Measurements from ENCODE around the gene ZNF136. TPM values are rescaled to one million over a fixed set of nuclear protein-coding genes. Genes with fewer than 3 reads are reported as not detected.

The ZNF136 gene
- total and polyA plus RNA-seq, 2 experiments from 2014 or later = 3.0 to 4.8 TPM

DNA sequence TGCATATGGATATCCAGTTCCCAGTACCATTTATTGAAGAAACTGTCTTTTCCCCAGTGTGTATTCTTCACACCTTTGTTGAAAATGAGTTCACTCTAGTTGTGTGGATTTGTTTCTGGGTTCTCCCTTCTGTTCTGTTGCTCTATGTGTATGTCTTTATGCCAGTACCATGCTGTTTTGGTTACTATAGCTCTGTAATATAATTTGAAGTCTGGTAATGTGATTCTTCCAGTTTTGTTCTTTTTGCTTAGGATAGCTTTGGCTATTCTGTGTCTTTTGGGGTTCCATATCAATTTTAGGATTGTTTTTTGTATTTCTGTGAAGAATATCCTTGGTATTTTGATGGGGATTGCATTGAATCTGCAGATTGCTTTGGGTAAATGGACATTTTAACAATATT is 35.2 kb downstream of the ZNF136 start:
- peaks cover 9% of the 10 kb centered on the region; the same call in 1 of the 2 replicates for H3K36me3 ChIP-seq (ENCODE audit: low read depth)
- TF ChIP-seq EZH2phosphoT487 (IDR thresholded peaks at IDR 0.05; ENCODE audit: insufficient read depth, low read depth) (no peak), EZH2 (IDR thresholded peaks at IDR 0.05; ENCODE audit: insufficient read depth, poor library complexity, severe bottlenecking) (no peak)
- in situ Hi-C loops (cut with MboI) = no loop called here
- no peaks in the 10 kb centered on the region for H3F3A ChIP-seq (ENCODE audit: insufficient read depth)
- H4K20me1 ChIP-seq (ENCODE audit: insufficient read depth) = no peaks in the 10 kb centered on the region
- no peaks in the 10 kb centered on the region for H3K27me3 ChIP-seq (replicated peaks; ENCODE audit: insufficient read depth)
- H3K4me3 ChIP-seq = no peak overlapping the region
- H3K4me2 ChIP-seq (ENCODE audit: unreplicated experiment) = no peak overlapping the region
- H3K9me2 ChIP-seq (ENCODE audit: insufficient read depth) = no peaks in the 10 kb centered on the region
- H3K9ac ChIP-seq = no peak overlapping the region
- H2AFZ ChIP-seq = no peak overlapping the region
- H3K9me3 ChIP-seq (ENCODE audit: low read depth) = peaks cover 7% of the 10 kb centered on the region
- H3K27ac ChIP-seq = no peak overlapping the region
- no peaks in the 10 kb centered on the region for H3K79me2 ChIP-seq (ENCODE audit: insufficient read depth)
- no peak for DNase-seq
- H3K4me1 ChIP-seq (ENCODE audit: insufficient read depth) = no peaks in the 10 kb centered on the region

DNA sequence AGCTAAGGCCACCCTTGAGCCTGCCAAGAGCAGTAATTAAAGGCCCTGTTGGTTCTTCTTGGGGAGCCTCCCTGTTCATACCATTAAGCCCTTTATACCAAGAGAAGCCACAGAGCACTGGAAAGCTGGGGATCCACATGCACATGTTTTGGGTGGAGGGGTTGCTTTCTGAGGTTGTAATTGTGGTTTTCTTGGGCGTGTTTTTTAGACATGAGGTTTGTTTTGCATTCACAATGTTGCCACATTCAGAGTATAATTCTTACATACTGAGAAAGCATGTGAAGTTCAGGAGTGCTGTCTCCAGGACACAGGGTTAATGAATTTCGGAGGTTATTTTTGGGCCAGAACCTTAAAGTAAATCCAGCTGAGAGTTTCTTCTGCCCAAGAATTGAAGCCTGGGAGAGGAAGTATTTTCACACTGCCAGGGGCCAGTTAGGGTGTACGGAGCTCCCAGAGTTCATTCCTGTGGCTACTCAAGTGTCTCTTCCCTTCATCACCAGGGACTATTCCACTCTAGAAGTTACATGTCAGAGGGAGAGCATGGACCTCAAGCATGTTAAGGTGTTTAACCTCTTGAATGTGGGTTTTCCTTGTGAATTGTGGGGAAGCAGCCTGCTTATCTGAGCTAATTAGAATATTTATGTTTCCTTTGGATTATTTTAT is 37.0 kb downstream of the ZNF136 start:
- TF ChIP-seq EZH2phosphoT487 (IDR thresholded peaks at IDR 0.05; ENCODE audit: insufficient read depth, low read depth) (no peak), EZH2 (IDR thresholded peaks at IDR 0.05; ENCODE audit: insufficient read depth, poor library complexity, severe bottlenecking) (no peak)
- Histone ChIP-seq H3K27me3 (replicated peaks; ENCODE audit: insufficient read depth) (no peaks in the 10 kb centered on the region), H3K36me3 (ENCODE audit: low read depth) (0 out of 2 replicates have a peak, but pooled peaks cover 4% of the 10 kb centered on the region), H3K4me3 (no peak overlapping the region), H3K4me2 (ENCODE audit: unreplicated experiment) (no peak overlapping the region), H3K79me2 (ENCODE audit: insufficient read depth) (no peaks in the 10 kb centered on the region), H3K9ac (no peak overlapping the region), H3K4me1 (ENCODE audit: insufficient read depth) (no peaks in the 10 kb centered on the region), H3K9me3 (ENCODE audit: low read depth) (peaks cover 7% of the 10 kb centered on the region), H4K20me1 (ENCODE audit: insufficient read depth) (no peaks in the 10 kb centered on the region), H2AFZ (no peak overlapping the region), H3F3A (ENCODE audit: insufficient read depth) (no peaks in the 10 kb centered on the region), H3K27ac (no peak overlapping the region), H3K9me2 (ENCODE audit: insufficient read depth) (no peaks in the 10 kb centered on the region)
- no peak for DNase-seq
- 75 to 78% methylated on average over 3 of the region's 3 CpGs for WGBS, 2 experiments (ENCODE audit: low coverage in 1 of 2, low lambda C conversion rate in 2 of 2, missing lambda C conversion rate in 2 of 2)
- in situ Hi-C loops (cut with MboI) = no loop called here

DNA sequence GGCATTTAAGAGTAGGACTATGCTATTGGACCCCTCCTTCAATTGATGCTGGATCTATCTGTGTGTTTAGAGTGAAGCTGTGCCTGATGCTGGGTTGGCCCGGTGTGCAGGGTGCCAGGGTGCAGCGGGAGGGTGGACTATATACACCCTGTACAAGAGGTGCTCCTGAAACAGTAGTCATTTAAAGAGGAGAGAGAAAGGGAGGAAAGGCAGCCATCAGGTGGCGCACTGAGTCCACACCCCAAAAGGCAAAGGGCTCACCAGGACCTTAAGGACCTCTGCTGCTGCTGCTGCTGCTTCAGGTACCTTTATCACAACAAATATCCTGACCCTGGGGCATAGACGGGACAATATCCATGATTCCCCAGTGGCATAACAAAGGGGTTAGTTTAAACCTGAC is 39.4 kb downstream of the ZNF136 start:
- WGBS, 2 experiments (ENCODE audit: low coverage in 1 of 2, low lambda C conversion rate in 2 of 2, missing lambda C conversion rate in 2 of 2) = 35% methylated on average over 4 of the region's 4 CpGs
- H3K4me1 ChIP-seq (ENCODE audit: insufficient read depth) = no peaks in the 10 kb centered on the region
- H3K4me3 ChIP-seq = no peak overlapping the region

DNA sequence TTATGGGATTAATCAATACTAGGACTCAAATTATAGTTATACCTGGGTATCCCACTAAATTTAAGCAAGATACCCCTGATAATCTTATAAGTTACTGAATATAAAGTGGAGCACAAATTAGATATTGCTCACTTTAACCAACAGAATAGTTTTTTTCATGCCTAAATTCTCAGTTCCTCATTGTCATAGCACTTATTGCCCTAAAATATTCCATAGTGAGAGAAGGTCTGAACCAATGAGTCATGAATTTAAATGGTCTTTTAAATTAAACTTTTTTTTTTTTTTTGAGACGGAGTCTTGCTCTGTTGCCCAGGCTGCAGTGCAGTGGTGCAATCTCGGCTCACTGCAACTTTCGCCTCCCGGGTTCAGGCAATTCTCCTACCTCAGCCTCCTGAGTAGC is 42.4 kb downstream of the ZNF136 start:
- no peaks in the 10 kb centered on the region for H3F3A ChIP-seq (ENCODE audit: insufficient read depth)

More for the DNA sequence above, 39.4 kb downstream of the ZNF136 start:
- no peak overlapping the region for H3K4me2 ChIP-seq (ENCODE audit: unreplicated experiment)
- no peaks in the 10 kb centered on the region for H3F3A ChIP-seq (ENCODE audit: insufficient read depth)
- DNase-seq = peak; percentile 30
- H3K9ac ChIP-seq = no peak overlapping the region
- 0 out of 2 replicates have a peak, but pooled peaks cover 4% of the 10 kb centered on the region for H3K36me3 ChIP-seq (ENCODE audit: low read depth)
- no peaks in the 10 kb centered on the region for H3K27me3 ChIP-seq (replicated peaks; ENCODE audit: insufficient read depth)
- H3K9me3 ChIP-seq (ENCODE audit: low read depth) = peaks cover 7% of the 10 kb centered on the region
- no peak overlapping the region for H2AFZ ChIP-seq
- H3K79me2 ChIP-seq (ENCODE audit: insufficient read depth) = no peaks in the 10 kb centered on the region
- in situ Hi-C loops (cut with MboI) = no loop called here
- no peaks in the 10 kb centered on the region for H4K20me1 ChIP-seq (ENCODE audit: insufficient read depth)
- no peak for TF ChIP-seq EZH2phosphoT487 (IDR thresholded peaks at IDR 0.05; ENCODE audit: insufficient read depth, low read depth)
- no peak for TF ChIP-seq EZH2 (IDR thresholded peaks at IDR 0.05; ENCODE audit: insufficient read depth, poor library complexity, severe bottlenecking)
- H3K9me2 ChIP-seq (ENCODE audit: insufficient read depth) = no peaks in the 10 kb centered on the region
- no peak overlapping the region for H3K27ac ChIP-seq

More for the DNA sequence above, 42.4 kb downstream of the ZNF136 start:
- H3K9me3 ChIP-seq (ENCODE audit: low read depth) = peaks cover 5% of the 10 kb centered on the region
- no peak for TF ChIP-seq EZH2 (IDR thresholded peaks at IDR 0.05; ENCODE audit: insufficient read depth, poor library complexity, severe bottlenecking)
- no peak for TF ChIP-seq EZH2phosphoT487 (IDR thresholded peaks at IDR 0.05; ENCODE audit: insufficient read depth, low read depth)
- no peaks in the 10 kb centered on the region for H3K9me2 ChIP-seq (ENCODE audit: insufficient read depth)
- H3K4me2 ChIP-seq (ENCODE audit: unreplicated experiment) = no peak overlapping the region
- in situ Hi-C loops (cut with MboI) = no loop called here
- no peak overlapping the region for H2AFZ ChIP-seq
- no peak overlapping the region for H3K27ac ChIP-seq
- H3K79me2 ChIP-seq (ENCODE audit: insufficient read depth) = no peaks in the 10 kb centered on the region
- no peaks in the 10 kb centered on the region for H3K27me3 ChIP-seq (replicated peaks; ENCODE audit: insufficient read depth)
- no peaks in the 10 kb centered on the region for H4K20me1 ChIP-seq (ENCODE audit: insufficient read depth)
- 0 out of 2 replicates have a peak, but pooled peaks cover 3% of the 10 kb centered on the region for H3K36me3 ChIP-seq (ENCODE audit: low read depth)
- H3K4me1 ChIP-seq (ENCODE audit: insufficient read depth) = no peaks in the 10 kb centered on the region
- WGBS, 2 experiments (ENCODE audit: low coverage in 1 of 2, low lambda C conversion rate in 2 of 2, missing lambda C conversion rate in 2 of 2) = 92 to 97% methylated on average over 4 of the region's 4 CpGs
- no peak overlapping the region for H3K4me3 ChIP-seq
- no peak for DNase-seq
- H3K9ac ChIP-seq = no peak overlapping the region

All from GM23248 (cell line).